PFSK-1 (cell line): ENCODE measurements around the gene DDX56.

ENCODE experiments used
- FOXP2 ChIP-seq: optimal IDR thresholded peaks from 2 replicates; pipeline ENCODE3; 2011; ENCODE audit warnings: borderline replicate concordance, control low read depth, inconsistent platforms; ENCODE audit not compliant: insufficient read depth; ENCODE audit errors: extremely low read length, extremely low read depth
- POLR2AphosphoS5 ChIP-seq: IDR thresholded peaks from 2 replicates; pipeline ENCODE4 v1.6.1; 2012; ENCODE audit warnings: low read depth, mild to moderate bottlenecking, control low read depth, low read length, moderate library complexity
- SIN3A ChIP-seq: IDR thresholded peaks from 2 replicates; pipeline ENCODE4 v1.6.1; 2012; ENCODE audit warnings: mild to moderate bottlenecking, low read length, moderate library complexity, borderline replicate concordance; ENCODE audit not compliant: insufficient read depth
- TAF1 ChIP-seq: IDR thresholded peaks from 2 replicates; pipeline ENCODE4 v1.6.1; 2012; ENCODE audit warnings: low read length, control low read depth, borderline replicate concordance; ENCODE audit not compliant: insufficient read depth
- TF ChIP-seq, protein P1 (sequence below), 2 experiments: IDR thresholded peaks; 2 replicates each; pipeline versions ENCODE4 v1.6.1 to v1.8.0; 2011 to 2012; ENCODE audit warnings: low read depth in 2 of 2, low read length in 2 of 2, control low read depth in 1 of 2, inconsistent platforms in 1 of 2, mild to moderate bottlenecking in 1 of 2, moderate library complexity in 1 of 2; ENCODE audit not compliant: insufficient read depth in 1 of 2

The DDX56 gene

DNA sequence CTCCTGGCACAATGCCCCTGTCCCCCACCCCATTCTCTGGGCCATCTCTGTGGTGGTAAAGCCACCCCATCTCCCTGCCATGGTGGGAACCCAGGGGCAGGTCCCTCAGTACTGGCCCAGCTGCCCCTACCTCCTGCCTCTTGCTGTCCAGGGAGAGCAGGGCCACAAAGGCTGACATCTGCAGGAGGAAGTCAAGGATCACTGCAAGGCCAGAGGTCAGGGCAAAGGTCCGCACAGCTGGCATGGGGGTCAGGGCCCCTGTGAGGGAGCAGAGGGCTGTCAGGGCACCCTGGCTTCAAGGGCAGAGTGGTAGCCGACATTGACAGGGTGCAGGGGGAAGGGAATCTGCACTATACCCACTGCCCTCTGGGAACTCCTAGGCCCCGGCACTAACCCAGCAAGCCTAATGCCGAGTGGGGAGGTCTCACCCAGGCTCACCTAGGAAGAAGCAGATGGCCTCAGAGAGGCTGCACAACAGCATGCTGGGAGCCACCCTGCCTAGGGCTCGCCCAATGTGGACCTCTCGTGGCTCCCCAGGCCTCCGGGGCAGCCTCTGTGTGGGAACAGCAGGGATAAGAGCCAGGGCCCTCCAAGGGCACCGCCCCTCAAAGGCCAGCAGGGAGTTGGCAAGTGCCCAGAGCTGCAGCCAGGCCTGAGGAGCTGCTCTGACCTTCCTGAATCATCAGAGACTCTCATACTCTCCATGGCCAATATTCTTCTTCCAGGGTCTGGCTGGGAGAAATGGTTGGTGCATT is 40.2 kb downstream of the DDX56 start:
- TF ChIP-seq, protein P1, sequence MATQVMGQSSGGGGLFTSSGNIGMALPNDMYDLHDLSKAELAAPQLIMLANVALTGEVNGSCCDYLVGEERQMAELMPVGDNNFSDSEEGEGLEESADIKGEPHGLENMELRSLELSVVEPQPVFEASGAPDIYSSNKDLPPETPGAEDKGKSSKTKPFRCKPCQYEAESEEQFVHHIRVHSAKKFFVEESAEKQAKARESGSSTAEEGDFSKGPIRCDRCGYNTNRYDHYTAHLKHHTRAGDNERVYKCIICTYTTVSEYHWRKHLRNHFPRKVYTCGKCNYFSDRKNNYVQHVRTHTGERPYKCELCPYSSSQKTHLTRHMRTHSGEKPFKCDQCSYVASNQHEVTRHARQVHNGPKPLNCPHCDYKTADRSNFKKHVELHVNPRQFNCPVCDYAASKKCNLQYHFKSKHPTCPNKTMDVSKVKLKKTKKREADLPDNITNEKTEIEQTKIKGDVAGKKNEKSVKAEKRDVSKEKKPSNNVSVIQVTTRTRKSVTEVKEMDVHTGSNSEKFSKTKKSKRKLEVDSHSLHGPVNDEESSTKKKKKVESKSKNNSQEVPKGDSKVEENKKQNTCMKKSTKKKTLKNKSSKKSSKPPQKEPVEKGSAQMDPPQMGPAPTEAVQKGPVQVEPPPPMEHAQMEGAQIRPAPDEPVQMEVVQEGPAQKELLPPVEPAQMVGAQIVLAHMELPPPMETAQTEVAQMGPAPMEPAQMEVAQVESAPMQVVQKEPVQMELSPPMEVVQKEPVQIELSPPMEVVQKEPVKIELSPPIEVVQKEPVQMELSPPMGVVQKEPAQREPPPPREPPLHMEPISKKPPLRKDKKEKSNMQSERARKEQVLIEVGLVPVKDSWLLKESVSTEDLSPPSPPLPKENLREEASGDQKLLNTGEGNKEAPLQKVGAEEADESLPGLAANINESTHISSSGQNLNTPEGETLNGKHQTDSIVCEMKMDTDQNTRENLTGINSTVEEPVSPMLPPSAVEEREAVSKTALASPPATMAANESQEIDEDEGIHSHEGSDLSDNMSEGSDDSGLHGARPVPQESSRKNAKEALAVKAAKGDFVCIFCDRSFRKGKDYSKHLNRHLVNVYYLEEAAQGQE (IDR thresholded peaks at IDR 0.05; ENCODE audit: insufficient read depth in 1 of 2, low read depth in 2 of 2, low read length in 2 of 2) = no peak

DNA sequence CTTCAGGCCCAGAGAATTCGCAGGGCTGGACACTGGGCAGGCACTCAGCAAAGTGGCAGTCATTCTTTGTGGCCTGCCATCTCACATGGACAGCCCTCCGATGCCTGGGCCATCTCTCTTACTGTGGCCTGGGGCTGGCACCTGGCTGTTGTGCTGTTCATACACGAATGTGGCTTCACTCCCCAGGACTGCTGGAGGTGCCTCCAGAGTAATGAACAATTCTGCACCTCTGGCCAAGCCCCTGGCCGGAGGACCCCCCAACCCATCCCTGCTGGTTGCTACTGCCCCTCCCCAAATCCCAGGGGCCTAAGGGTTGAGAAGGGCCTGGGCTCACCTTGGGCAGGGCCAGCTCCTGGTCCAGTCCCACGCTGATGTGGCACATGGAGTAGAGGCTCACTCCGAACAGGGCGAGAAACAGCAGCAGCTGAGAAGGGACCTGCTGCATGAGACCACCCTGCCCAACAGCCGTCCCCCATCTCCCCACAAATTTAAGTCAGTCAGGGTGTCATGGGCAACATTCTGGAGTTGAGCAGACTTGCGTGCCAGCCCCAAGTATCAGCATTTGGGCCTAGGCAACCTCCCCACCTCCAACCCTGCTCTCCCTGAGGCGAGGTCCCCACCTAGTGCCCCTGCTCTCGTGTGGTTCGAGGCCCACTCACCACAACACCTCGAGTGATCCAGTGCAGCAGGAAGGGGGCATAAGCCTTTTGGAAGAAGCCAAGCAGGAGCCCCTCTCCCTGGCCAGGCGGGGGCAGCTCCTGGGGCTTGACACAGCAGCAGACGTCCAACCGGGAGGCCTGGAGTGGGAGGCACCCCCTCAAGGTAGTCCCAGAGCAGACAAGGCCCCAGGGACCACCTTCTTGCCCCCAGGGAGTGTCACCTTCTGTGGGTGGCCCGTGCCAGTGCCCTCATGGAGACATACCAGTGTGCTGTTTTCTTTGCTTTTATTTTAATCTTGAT is 42.0 kb downstream of the DDX56 start:
- TF ChIP-seq POLR2AphosphoS5 (no peak), FOXP2 (no peak), TAF1 (no peak), SIN3A (no peak)
- TF ChIP-seq, protein P1 (IDR thresholded peaks at IDR 0.05; ENCODE audit: insufficient read depth in 1 of 2, low read depth in 2 of 2, low read length in 2 of 2) = no peak

DNA sequence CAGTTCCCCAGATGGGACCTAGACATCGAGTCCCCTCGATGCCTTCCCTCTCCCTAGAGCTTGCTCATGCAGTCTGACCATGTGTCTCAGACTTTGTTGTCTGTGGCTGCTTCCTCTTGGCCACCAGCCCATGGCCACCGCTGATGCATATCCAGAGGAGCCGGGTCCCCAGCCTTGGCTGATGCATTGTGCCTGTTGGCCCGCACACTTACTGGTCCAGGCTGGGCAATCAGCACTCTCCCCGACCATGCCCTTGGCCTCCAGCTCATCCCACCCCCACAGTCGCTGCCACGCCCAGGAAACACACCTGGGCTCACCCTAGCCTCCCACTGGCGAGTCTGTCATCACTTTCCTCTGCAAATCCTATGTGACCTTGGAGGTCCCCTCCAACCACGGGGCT is 42.7 kb downstream of the DDX56 start:
- no peak for TF ChIP-seq SIN3A
- TF ChIP-seq, protein P1 (IDR thresholded peaks at IDR 0.05; ENCODE audit: insufficient read depth in 1 of 2, low read depth in 2 of 2, low read length in 2 of 2) = no peak
- no peak for TF ChIP-seq TAF1
- no peak for TF ChIP-seq FOXP2
- no peak for TF ChIP-seq POLR2AphosphoS5

DNA sequence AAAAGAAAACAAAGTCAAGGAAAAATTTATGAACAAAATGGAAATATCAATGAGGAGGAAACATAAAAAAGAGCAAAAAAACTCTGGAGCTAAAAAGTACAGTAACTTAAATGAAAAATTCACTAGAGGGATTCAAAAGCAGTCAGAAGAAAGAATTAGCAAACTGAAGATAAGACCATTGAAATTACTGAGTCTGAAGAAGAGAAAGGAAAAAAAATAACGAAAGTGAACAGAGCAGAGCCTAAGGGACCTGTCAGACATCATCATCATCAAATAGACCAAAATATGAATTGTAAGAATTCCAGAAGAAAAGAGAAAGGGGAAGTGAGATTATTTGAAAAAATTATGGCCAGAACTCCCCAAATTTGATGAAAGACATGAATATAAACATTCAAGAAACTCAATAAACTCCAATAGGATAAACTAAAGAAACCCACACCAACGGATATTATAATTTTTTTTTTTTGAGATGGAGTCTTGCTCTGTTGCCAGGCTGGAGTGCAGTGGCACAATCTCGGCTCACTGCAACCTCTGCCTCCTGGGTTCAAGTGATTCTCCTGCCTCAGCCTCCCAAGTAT is 48.8 kb downstream of the DDX56 start:
- TF ChIP-seq TAF1 (no peak), SIN3A (no peak), FOXP2 (no peak), POLR2AphosphoS5 (no peak)
- TF ChIP-seq, protein P1 (IDR thresholded peaks at IDR 0.05; ENCODE audit: insufficient read depth in 1 of 2, low read depth in 2 of 2, low read length in 2 of 2) = no peak
